GM19193 (cell line): ENCODE data around the gene GOLGA2.
A peak's percentile ranks its signal among the peaks of the same experiment; 100 is the strongest.

Experiments used
- POLR2A ChIP-seq: IDR thresholded peaks from 4 replicates; pipeline ENCODE4 v1.6.1; 2011; ENCODE audit not compliant: insufficient read depth, insufficient read length; ENCODE audit errors: extremely low read depth

GOLGA2 gene

GRCh38 chr9:128276574-128277270, 915 bp upstream of the GOLGA2 start:
- TF ChIP-seq POLR2A, result no peak

- peak; percentile 99 for TF ChIP-seq POLR2A
Observed at GRCh38 chr9:128276008-128276573, 284 bp upstream of the GOLGA2 start, which contains the start of gene SWI5. Gene SWI5, plus strand, starts transcription at chr9:128276276.

GRCh38 chr9:128274245-128274644, 1.6 kb downstream of the GOLGA2 start:
- TF ChIP-seq POLR2A, result no peak

DNA sequence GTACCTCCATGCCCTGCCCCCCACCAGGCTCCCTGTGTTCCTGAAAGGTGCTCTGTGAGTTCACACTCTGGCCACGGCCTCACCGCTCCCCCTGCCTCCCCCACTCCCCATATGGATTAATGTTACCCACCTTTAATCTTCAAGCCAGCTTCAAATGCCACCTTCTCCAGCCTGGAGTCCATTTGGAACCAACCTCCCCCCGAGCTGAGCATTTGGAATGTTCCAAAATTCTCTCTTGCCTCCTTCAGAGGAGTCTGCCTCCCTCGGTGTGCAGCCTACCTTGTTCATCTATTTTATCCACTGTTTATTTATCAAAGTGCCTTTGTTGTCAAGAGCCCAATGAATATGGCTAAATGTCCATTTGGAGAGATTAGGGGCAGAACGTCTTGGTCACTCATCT, 4.3 kb downstream of the GOLGA2 start:
- no peak for TF ChIP-seq POLR2A

DNA sequence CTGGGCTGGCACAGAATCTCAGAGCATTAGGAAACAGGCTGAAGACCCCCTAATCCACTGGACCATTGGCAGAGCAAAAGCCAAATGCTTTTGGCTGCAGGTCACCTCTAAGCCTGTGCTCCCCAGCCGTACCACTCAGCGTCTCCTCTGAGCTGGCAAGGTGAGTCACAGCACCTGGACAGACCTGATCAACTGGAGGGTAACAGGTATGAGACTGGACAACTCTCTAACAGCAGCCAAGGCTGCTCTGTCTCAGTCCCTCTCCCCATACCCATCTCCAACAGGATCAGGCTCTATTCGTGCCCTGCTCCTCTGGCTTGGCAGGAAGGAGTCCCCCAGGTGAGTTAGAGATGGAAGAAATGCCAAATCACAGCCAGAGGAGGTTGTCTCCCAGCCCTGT, 4.7 kb downstream of the GOLGA2 start:
- no peak for TF ChIP-seq POLR2A

- no peak for TF ChIP-seq POLR2A
Observed at GRCh38 chr9:128266868-128267590, 8.8 kb downstream of the GOLGA2 start.

GRCh38 chr9:128265348-128265847, 10.4 kb downstream of the GOLGA2 start:
- TF ChIP-seq POLR2A, result no peak

GRCh38 chr9:128262687-128263086, 13.1 kb downstream of the GOLGA2 start:
- TF ChIP-seq POLR2A, result no peak

- no peak for TF ChIP-seq POLR2A
Observed at GRCh38 chr9:128260340-128260739, 15.5 kb downstream of the GOLGA2 start.

GRCh38 chr9:128259156-128259555, 16.7 kb downstream of the GOLGA2 start:
- TF ChIP-seq POLR2A, result no peak

DNA sequence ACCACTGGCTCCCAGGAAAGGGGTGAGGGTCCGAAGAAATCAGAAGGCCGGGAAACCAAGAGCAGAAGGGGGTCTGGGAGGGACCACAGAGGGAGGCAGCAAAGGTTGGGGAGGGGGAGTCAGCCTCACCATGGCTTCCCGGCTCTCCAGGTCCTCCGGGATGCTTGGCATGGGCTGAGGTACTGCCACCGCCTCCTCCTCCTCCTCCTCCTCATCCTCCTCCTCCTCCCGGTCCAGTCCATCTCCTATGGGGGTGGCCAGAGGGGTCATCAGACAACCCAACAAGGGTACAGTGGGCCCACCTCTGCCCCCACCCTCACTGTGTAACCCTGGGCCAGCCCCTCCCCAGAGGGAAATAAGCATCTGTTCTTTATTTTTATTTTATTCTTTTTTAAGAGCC, 17.5 kb downstream of the GOLGA2 start:
- TF ChIP-seq POLR2A, result no peak

DNA sequence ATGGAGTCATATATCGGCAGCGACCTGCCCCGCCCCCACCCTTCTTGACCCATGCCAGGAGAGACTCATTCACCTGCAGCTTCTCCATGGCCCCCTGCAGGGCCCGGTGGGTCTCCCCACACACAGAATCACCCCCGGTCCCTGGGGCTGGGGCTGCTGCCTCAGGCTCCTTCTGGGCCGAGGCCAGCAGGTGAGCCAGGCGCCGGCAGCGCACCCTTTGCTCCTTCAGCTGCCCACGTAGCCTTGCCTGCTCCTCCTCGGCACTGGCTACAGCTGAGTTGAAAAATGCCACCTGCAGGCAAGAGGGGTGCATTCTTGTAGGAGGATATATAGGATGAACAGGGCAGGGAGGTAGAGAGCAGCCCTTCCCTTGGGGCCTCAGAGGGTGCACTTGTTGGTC, 17.9 kb downstream of the GOLGA2 start:
- TF ChIP-seq POLR2A, result no peak

DNA sequence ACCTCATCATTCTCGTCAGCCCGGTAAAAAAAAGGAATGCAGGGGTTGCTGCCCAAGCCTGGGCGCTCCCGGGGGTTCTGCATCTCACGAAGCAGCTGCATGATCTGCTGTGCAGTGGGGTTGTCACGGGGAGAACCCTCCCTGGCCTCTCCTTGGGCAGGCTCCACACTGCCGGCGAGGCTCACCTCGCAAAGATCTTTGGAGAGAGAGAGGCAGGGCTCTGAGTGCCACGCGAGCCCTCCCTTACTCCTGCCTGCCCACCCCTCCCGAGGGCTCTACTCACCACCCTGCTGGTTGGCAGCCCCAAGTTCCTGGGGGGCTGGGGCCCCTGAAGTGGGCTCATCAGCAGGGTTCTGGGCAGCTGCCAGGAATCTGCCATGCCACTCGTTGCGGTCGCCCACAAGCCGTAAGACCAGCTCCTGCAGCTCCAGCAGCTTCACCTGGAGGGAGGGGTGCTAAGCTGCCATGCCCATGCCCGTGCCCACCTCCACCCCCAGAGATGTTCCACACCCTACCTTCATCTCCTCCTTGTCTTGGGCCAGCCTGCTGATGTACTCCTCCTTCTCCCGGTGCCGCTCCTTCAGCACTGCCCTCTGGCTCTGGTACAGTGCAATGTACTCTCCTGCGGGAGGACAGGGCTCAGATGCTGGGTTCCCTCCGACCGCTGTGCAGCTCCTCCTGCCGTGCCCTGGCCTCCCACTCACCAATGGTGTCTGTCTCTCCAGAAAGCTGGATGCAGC, 18.6 kb downstream of the GOLGA2 start:
- TF ChIP-seq POLR2A, result no peak

- no peak for TF ChIP-seq POLR2A
Observed at GRCh38 chr9:128254855-128255759, 20.7 kb downstream of the GOLGA2 start.
